HG03378 (cell line): ENCODE data around the gene IGFLR1.

ENCODE experiments used
- ATAC-seq: cut with Tn5 transposase; IDR thresholded peaks from one replicate; pipeline ENCODE4 v1.9.1; 2021; ENCODE audit warnings: mild to moderate bottlenecking, moderate library complexity; ENCODE audit not compliant: unreplicated experiment

Gene IGFLR1

DNA sequence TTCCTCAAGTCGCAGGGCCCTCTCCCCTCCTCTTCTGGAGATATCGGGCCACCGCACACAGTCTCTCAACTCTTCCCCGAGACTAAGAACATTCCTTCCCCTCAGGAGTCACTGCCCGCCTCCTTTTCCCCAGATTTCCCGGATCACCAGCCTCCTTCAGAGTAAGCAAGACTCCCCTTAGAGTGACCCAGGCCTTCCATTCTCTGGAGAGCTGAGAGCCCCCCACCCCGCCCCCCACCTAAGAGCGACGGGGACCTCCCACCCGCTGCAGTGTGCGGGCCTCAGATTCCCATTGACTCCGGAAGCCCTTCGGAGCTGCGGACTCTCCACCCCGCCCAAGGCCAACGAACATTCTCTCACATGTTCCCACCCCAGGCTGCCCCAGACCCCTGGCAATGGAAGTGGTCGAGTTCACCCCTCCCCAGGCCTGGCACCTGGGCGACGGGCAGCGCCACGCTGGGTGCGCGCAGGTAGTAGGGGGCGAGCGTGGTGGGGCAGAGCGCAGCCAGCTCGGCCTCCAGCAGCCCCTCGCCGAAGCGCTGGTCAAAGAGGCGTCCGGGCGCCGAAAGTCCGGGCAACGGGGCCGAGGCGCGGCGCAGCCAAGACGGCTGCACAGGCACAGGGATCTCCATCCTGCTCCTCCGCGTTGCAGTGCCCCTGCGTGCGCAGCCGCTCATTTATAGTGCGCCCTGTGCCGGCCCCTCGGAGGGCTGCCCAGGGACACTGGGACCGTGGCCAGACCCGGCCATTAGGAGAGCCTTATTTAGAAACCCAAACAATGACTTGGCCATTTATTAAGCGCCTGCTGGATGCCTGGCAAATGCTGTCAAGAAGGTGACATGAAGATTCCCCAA, 14.4 kb upstream of the IGFLR1 start, which contains the start of gene HSPB6:
Gene HSPB6 (minus strand): TSS at position 653 of the 854 bp plus-strand sequence. CDS start 21 bp downstream, at position 632.
- no peak for ATAC-seq

DNA sequence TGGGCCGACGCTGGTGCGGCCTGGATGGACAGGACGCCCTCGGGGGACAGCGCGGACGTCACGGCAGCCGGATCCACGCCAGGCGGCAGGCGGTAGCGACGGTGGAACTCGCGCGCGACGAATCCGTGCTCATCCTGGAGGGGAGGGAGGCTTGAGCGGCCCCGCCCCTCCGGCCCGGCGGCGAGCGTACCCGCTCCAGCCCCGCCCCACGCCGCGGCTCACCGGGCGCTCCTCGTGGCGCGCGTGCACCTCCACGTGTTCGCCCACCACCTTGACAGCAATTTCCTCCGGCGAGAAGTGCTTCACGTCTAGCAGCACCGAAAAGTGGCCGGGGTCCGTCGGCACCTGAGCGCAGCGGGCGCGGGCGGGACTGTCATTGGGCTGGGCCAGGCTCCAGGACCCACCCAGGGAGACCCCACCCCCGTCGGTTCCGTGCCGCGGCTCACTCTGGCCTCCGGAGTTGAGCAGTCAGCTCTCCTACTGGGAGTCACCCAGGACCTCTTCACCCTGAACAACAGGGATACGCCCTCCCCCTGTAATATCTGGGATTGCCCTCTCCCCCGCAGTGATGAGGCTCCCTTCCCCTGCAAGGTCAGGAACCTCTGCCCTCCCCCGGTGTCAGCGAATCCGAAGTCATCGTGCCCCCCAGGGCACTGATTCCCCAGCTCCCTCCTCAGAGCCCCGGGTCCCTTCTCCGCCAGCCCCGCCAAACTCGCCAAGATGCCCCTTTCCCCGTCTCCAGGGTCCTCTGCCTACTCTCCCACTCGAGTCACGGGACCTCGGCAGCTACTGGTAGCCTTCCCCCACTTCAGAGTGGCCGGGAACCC, 13.5 kb upstream of the IGFLR1 start:
- ATAC-seq, result no peak

GRCh38 chr19:35755131-35755549, 12.9 kb upstream of the IGFLR1 start:
- ATAC-seq, result no peak

- ATAC-seq, result no peak
Observed at GRCh38 chr19:35754370-35755130, 12.3 kb upstream of the IGFLR1 start.

GRCh38 chr19:35753634-35754369, 11.6 kb upstream of the IGFLR1 start:
- ATAC-seq, result no peak

DNA sequence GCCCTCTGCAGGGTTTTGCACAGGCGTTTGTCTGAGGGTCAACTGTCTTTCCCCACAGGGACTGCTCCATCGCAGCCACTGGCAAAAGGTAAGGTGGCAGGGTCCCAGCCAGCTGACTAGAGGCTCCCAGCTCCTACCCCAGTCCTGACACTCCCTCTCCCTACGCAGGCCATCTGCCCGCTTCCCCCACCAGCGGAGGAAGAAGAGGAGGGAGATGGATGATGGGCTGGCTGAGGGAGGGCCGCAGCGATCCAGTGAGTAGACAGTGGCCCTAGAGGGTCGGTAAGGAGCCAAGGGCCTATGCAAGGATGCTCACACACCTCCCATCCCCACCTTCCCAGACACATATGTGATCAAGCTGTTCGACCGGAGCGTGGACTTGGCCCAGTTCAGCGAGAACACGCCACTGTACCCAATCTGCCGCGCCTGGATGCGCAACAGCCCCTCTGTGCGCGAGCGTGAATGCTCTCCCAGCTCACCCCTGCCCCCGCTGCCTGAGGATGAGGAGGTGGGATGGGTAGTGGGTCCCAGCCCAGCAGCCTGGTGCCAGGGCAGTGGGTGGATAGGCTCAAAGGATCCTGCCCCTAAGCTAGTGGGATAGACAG, 10.6 kb upstream of the IGFLR1 start:
- ATAC-seq, result no peak

DNA sequence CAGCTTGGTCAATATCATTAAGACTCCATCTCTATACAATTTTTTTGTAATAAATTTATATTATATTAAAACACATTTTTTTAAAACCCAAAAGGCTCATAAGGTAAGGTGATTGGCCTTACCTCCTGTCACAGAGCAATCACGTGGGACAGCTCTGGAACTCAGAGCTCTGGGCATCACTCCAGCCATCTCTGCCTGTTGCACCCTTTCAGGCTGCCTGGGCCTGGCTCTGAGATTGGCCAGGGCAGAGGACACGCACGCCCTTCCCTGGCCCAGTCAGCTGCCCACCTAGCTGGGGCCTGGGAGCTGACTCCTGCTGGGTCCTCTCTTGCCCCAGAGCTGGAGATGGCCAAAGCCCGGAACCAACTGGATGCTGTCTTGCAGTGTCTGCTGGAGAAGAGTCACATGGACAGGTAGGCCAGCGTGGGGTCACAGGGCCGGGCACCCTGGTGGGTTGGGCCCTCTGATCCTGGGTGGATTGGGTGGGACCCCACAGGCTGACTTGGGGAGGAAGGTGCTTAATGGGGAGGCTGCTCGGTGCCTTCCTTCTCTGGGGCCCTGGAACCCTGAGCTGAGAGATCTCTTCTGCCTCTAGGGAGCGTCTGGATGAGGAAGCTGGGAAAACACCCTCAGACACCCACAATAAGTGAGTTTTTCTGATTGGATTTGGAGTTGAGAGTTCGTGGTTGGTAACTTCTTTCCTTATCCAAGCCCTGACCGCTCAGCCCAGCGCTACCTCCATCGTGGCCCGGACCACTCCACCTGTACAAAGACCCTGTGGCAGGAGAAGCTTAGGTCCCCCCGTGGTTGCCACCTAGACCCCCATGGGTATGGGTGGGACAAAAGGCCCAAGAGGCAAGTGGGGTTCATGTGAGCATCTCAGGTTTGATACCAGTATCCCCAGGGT, 9.8 kb upstream of the IGFLR1 start:
- no peak for ATAC-seq

DNA sequence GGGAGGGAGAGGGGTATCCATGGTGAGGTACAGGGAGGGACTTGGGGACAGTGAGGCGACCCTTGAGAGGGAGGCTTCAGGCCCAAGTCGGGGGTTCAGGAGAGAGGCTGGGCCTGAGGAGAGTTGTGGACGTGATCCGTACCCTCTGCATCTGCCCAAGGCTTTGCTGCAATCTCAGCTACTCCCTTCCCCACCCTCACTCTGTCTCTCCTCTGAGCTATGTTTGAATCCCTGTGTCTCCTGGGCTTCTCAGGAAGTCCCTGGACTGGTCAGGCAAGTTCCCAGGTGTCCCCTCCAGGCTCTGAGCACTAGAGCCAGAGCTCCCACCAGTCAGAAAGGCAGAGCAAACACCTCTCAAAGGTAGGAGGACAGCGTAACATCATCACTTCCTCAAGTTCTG, 7.9 kb upstream of the IGFLR1 start:
- ATAC-seq, result no peak

DNA sequence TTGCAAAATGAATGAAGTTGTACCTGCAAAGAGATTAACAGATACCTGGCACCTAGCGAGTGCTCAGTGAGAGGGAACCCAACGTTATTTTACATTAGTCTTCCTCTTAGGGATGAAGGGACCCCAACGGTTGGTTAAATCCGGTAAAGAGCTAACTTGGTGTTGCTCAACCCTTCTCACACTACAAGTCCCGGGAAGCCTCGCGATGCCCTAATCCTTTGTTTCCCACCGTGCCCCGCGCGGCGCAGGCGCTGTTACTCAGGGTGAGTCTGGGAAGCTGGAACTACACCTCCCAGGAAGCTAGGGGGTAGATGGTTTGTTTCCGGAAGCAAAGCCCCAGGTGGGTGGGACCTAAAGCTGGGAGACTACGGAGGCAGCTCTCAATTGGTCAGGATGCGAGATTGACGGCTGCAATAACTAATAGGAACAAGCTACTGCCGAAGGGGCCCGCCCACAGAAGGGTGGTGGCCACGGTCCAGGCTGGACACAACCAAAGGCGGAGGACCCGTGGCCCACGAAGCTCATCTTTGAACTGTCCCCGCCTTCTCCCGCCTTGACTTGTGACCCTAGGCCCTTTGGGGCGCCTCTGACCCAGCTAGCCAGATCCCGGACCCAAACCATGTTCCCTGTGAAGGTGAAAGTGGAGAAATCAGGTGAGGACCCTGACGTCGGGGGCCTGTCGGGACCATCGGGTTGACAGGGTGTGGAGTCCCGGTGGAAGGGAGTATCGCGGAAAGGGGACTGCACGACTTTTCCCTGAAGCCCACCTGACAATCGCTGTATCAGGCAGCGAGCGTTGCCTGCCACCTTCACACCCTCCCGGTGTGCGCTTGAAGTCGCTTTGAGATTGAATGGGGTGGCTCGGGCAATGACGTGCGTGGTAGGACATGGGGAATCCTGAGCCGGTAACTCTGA, 6.1 kb upstream of the IGFLR1 start, which contains the start of gene LIN37:
Gene LIN37 (plus strand): TSS at position 471 of the 915 bp plus-strand sequence. CDS start 149 bp downstream, at position 620.
- peak; percentile 72 for ATAC-seq

DNA sequence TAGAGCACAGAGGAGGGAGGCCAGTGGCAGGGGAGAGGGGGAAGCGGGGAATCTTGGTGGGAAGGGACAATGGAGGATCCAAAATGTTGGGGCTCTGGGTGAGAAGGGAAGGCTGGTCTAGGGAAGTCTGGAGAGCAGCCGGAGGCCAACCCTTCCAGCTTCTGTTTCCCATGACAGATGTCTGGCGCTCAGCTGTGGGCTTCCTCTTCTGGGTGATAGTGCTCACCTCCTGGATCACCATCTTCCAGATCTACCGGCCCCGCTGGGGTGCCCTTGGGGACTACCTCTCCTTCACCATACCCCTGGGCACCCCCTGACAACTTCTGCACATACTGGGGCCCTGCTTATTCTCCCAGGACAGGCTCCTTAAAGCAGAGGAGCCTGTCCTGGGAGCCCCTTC, 4.3 kb upstream of the IGFLR1 start:
- no peak for ATAC-seq

GRCh38 chr19:35746087-35746462, 3.8 kb upstream of the IGFLR1 start:
- no peak for ATAC-seq

DNA sequence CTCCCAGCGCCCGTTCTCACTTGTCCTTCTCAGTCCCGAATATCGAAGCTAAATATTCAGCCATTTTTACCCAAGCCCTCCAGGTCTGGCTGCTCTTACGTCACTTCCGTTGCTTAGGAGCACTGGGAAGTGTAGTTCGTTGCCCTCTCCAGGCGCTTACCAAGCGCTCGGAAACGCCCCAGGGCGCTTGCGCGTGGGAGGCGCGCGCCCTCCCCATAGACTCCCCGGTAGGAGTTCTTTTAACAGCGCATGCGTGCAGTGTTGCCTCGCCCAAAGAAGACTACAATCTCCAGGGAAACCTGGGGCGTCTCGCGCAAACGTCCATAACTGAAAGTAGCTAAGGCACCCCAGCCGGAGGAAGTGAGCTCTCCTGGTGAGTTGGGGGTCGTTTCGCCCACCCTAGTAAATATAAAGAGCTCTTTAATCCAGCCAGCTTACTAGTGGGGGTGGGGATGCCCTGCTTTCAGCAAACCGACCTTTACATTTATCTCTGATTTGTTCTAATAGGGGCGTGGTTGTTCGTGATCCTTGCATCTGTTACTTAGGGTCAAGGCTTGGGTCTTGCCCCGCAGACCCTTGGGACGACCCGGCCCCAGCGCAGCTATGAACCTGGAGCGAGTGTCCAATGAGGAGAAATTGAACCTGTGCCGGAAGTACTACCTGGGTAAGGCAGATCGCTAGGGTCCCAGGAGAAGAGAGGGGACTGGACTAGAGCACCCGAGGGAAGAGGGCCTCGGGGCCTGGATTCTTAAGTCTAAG, 3.3 kb upstream of the IGFLR1 start, which contains the start of the genes PSENEN and U2AF1L4:
Gene PSENEN (plus strand): TSS at position 324 of the 759 bp plus-strand sequence. CDS start 280 bp downstream, at position 604.
Gene U2AF1L4 (minus strand): TSS at position 91 of the 759 bp plus-strand sequence. CDS start 27 bp downstream, at position 64.
- peak; percentile 39 for ATAC-seq

- ATAC-seq, result no peak
Observed at GRCh38 chr19:35744430-35745327, 2.4 kb upstream of the IGFLR1 start.

DNA sequence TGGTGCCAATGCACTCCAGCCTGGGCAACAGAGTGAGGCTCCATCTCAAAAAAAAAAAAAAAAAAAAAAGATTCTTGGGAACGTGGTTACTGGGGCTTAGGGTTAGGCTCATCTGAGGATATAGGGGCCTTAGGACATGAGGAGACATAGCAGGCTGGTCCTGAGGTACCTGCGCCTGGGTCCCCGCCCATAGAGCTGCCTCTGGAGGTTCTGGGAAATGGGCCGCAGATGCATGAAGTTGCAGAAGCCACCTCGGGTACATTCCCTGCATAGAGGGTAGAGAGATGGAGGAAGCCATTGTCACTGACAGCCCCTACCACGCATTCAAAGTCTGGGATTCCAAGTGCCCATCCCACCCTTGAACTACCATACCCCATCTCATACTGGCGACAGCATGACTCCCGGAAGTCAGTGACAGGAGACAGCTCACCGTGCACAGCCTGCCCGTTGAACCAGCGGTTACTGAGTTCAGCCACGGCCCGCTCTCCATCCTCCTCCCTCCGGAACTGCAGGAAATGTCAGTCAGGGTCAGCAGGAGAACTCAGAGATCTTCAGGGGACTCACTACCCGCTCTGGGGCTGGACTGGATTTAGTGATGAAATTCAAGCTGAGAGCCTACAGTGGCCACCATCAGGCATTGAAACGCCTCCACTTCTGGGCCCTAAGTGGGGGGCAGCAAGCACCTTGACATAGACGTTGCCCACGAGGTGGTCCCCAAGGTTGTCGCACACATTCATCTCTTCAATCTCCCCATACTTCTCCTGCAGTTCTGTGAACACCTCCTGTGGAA, 1.6 kb upstream of the IGFLR1 start:
- no peak for ATAC-seq

GRCh38 chr19:35741203-35741515, 1.1 kb downstream of the IGFLR1 start:
- ATAC-seq, result no peak
